ENCODE results near the gene SLC8B1.
A peak's percentile ranks its signal among the peaks of the same experiment; 100 is the strongest.

Gene SLC8B1

DNA sequence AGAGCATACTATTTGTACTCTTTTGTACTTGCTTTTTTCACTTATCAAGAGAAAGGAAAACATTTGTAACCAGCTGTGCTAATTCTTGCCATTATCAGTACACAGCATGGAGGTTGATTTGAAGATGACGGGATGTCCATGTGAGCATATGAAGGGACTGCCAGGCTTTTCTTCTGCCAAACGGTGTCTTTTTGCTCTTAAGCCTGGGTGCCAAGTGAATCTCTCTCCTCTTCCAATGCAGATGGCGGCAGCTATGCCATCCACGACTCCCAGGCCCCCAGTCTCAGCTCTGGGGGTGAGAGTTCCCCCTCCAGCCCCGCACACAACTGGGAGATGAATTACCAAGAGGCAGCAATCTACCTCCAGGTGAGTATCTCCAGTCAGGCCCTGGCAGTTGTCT is 74.8 kb downstream of the SLC8B1 start:
- DNase-seq, result no peak
- Histone ChIP-seq H3K4me3 (ENCODE audit: low read depth, low read length) (no peak overlapping the region), H3K9me3 (ENCODE audit: severe bottlenecking) (no peaks in the 10 kb centered on the region), H3K36me3 (no peaks in the 10 kb centered on the region), H3K27me3 (ENCODE audit: insufficient read depth, low read depth, severe bottlenecking) (no peaks in the 10 kb centered on the region), H3K27ac (peak overlapping the region; percentile 14)
- TF ChIP-seq, protein P1, sequence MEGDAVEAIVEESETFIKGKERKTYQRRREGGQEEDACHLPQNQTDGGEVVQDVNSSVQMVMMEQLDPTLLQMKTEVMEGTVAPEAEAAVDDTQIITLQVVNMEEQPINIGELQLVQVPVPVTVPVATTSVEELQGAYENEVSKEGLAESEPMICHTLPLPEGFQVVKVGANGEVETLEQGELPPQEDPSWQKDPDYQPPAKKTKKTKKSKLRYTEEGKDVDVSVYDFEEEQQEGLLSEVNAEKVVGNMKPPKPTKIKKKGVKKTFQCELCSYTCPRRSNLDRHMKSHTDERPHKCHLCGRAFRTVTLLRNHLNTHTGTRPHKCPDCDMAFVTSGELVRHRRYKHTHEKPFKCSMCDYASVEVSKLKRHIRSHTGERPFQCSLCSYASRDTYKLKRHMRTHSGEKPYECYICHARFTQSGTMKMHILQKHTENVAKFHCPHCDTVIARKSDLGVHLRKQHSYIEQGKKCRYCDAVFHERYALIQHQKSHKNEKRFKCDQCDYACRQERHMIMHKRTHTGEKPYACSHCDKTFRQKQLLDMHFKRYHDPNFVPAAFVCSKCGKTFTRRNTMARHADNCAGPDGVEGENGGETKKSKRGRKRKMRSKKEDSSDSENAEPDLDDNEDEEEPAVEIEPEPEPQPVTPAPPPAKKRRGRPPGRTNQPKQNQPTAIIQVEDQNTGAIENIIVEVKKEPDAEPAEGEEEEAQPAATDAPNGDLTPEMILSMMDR (IDR thresholded peaks at IDR 0.05; ENCODE audit: low read depth, low read length), result no peak

GRCh38 chr12:113257564-113257963 is 77.3 kb downstream of the SLC8B1 start:
- H3K36me3 ChIP-seq, result no peaks in the 10 kb centered on the region
- no peak for DNase-seq
- TF ChIP-seq, protein P1 (IDR thresholded peaks at IDR 0.05; ENCODE audit: low read depth, low read length), result no peak
- peaks cover 2% of the 10 kb centered on the region for H3K9me3 ChIP-seq (ENCODE audit: severe bottlenecking)
- no peaks in the 10 kb centered on the region for H3K27me3 ChIP-seq (ENCODE audit: insufficient read depth, low read depth, severe bottlenecking)
- no peak overlapping the region for H3K27ac ChIP-seq
- no peak overlapping the region for H3K4me3 ChIP-seq (ENCODE audit: low read depth, low read length)

- H3K36me3 ChIP-seq, result no peaks in the 10 kb centered on the region
- H3K9me3 ChIP-seq (ENCODE audit: severe bottlenecking), result peaks cover 2% of the 10 kb centered on the region
- TF ChIP-seq, protein P1 (IDR thresholded peaks at IDR 0.05; ENCODE audit: low read depth, low read length), result no peak
- H3K4me3 ChIP-seq (ENCODE audit: low read depth, low read length), result no peak overlapping the region
- DNase-seq, result no peak
- no peaks in the 10 kb centered on the region for H3K27me3 ChIP-seq (ENCODE audit: insufficient read depth, low read depth, severe bottlenecking)
- H3K27ac ChIP-seq, result no peak overlapping the region
Measured at GRCh38 chr12:113254298-113254697, 80.6 kb downstream of the SLC8B1 start.

DNA sequence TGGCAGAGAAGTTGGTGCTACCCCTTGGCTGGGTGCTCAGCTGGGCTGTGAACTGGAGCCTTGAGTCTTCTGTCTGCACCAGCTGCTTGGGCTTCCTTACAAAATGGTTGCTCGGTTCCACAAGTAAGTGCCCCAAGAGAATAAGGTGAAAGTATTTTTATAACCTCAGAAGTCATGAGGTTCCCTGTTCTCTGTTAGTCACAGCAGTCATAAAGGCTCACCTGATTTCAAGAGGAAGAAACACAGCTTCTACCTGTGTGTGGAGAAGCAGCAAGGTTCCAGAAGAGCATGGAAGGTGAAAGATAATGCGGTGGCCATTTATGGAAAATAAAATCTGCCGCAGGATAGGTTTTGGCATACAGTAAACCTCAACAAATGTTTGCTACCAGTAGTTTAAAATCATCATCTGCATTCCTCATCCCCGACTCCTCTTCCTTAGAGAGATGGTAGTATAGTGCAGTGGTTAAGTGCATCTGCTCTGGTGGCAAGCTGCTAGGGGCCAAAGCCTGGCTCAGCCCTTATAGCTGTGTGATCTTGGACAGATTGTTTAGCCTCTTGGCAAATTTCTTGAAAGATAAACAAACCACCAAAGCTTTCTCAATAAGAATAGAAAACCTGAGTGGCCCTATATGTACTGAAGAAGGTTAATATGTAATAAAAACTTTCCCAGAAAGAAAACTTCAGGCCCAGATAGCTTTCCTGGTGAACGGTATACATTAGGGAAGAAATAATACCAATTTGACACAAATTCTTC is 81.2 kb downstream of the SLC8B1 start:
- Histone ChIP-seq H3K4me3 (ENCODE audit: low read depth, low read length) (no peak overlapping the region), H3K36me3 (no peaks in the 10 kb centered on the region)
- DNase-seq, result no peak

GRCh38 chr12:113252494-113252893 is 82.4 kb downstream of the SLC8B1 start:
- TF ChIP-seq, protein P1 (IDR thresholded peaks at IDR 0.05; ENCODE audit: low read depth, low read length), result no peak
- Histone ChIP-seq H3K4me3 (ENCODE audit: low read depth, low read length) (no peak overlapping the region), H3K27me3 (ENCODE audit: insufficient read depth, low read depth, severe bottlenecking) (no peaks in the 10 kb centered on the region), H3K27ac (no peak overlapping the region), H3K9me3 (ENCODE audit: severe bottlenecking) (peaks cover 2% of the 10 kb centered on the region), H3K36me3 (no peaks in the 10 kb centered on the region)
- DNase-seq, result no peak

More for the DNA sequence above, 81.2 kb downstream of the SLC8B1 start:
- no peak overlapping the region for H3K27ac ChIP-seq
- TF ChIP-seq, protein P1 (IDR thresholded peaks at IDR 0.05; ENCODE audit: low read depth, low read length), result no peak
- H3K27me3 ChIP-seq (ENCODE audit: insufficient read depth, low read depth, severe bottlenecking), result no peaks in the 10 kb centered on the region
- peaks cover 2% of the 10 kb centered on the region for H3K9me3 ChIP-seq (ENCODE audit: severe bottlenecking)
